Gastroesophageal sphincter (tissue), 3 donors: ENCODE data around the gene CDK4.

ENCODE experiments used
- CTCF ChIP-seq, 4 experiments: fragments of 200-600 bp in 2 of 4; fragments of 450-650 bp in 2 of 4; sonication (generic) in 1 of 4; IDR thresholded peaks; one replicate each; pipeline ENCODE4 v1.5.1; 2017 to 2019; ENCODE audit warnings: antibody characterized with exemption in 4 of 4, mild to moderate bottlenecking in 2 of 4, moderate library complexity in 2 of 4
- POLR2A ChIP-seq, 2 donors: fragments of 450-650 bp; IDR thresholded peaks; one replicate each; pipeline ENCODE4 v1.6.1; 2017; ENCODE audit warnings: antibody characterized with exemption in 2 of 2, mild to moderate bottlenecking in 2 of 2, moderate library complexity in 1 of 2

- TF ChIP-seq POLR2A (IDR thresholded peaks at IDR 0.05) (no peak), CTCF (IDR thresholded peaks at IDR 0.05) (no peak)
These were observed 32.1 kb downstream of the CDK4 start for GRCh38 chr12:57719777-57720605.
